GM12878 (cell line): ENCODE measurements around the gene UCN2. TPM values are rescaled to one million over a fixed set of nuclear protein-coding genes. Genes with fewer than 3 reads are reported as not detected.

Experiments
- CBX5 ChIP-seq: sonication (generic); IDR thresholded peaks from 2 replicates; pipeline ENCODE4 v1.6.1; 2016; ENCODE audit warnings: low read depth, moderate library complexity, mild to moderate bottlenecking, inconsistent platforms
- HDAC2 ChIP-seq: fragments of 200-600 bp; sonication (generic); IDR thresholded peaks from 2 replicates; pipeline ENCODE4 v1.6.1; 2017
- HDGF ChIP-seq: fragments of 450-650 bp; IDR thresholded peaks from 2 replicates; pipeline ENCODE4 v1.6.1; 2016; ENCODE audit warnings: antibody characterized with exemption
- IRF4 ChIP-seq: IDR thresholded peaks from 2 replicates; pipeline ENCODE4 v1.6.1; 2011; ENCODE audit warnings: low read depth, low read length
- MEF2A ChIP-seq: IDR thresholded peaks from 2 replicates; pipeline ENCODE4 v1.6.1; 2011; ENCODE audit warnings: low read depth, mild to moderate bottlenecking, low read length, moderate library complexity; ENCODE audit not compliant: insufficient read depth
- MYB ChIP-seq: fragments of 150-350 bp; IDR thresholded peaks from 2 replicates; pipeline ENCODE4 v1.6.1; 2014; ENCODE audit warnings: mild to moderate bottlenecking, low read depth, low read length, borderline replicate concordance
- PBX3 ChIP-seq: IDR thresholded peaks from 2 replicates; pipeline ENCODE4 v1.6.1; 2011; ENCODE audit warnings: mild to moderate bottlenecking, low read depth, low read length, moderate library complexity; ENCODE audit not compliant: insufficient replicate concordance
- POU2F2 ChIP-seq: IDR thresholded peaks from 3 replicates; pipeline ENCODE4 v1.6.1; 2011; ENCODE audit warnings: low read depth, mild to moderate bottlenecking, low read length, borderline replicate concordance
- PRDM15 ChIP-seq: fragments of 450-650 bp; formaldehyde crosslinking; IDR thresholded peaks from 2 replicates; pipeline ENCODE4 v1.4.0; 2020; ENCODE audit warnings: mild to moderate bottlenecking, moderate library complexity
- SIX5 ChIP-seq: IDR thresholded peaks from 2 replicates; pipeline ENCODE4 v1.6.1; 2011; ENCODE audit warnings: mild to moderate bottlenecking, low read depth, low read length, moderate library complexity; ENCODE audit not compliant: severe bottlenecking
- SUPT20H ChIP-seq: IDR thresholded peaks from 2 replicates; pipeline ENCODE4 v1.6.1; 2011; ENCODE audit warnings: low read depth, mild to moderate bottlenecking, low read length, moderate library complexity, borderline replicate concordance; ENCODE audit not compliant: control insufficient read depth
- YY1 ChIP-seq: IDR thresholded peaks from 2 replicates; pipeline ENCODE4 v1.6.1; 2011; ENCODE audit warnings: low read depth, mild to moderate bottlenecking, low read length
- ZBTB4 ChIP-seq: fragments of 450-650 bp; formaldehyde crosslinking; IDR thresholded peaks from 2 replicates; pipeline ENCODE4 v1.4.0; 2022; ENCODE audit warnings: mild to moderate bottlenecking, moderate library complexity
- ZNF207 ChIP-seq: fragments of 450-650 bp; IDR thresholded peaks from 2 replicates; pipeline ENCODE4 v1.6.1; 2014; ENCODE audit warnings: antibody characterized with exemption, mild to moderate bottlenecking, borderline replicate concordance
- polyA plus RNA-seq, 11 experiments: library from polyadenylated mRNA; depleted of rRNA in 4 of 11; unstranded in 6 of 11; stranded (reverse) in 5 of 11; fragments of >200 nt; fragmentation: Nextera tagmentation in 4 of 11; fragmentation: Illumina TruSeq in 1 of 11; extraction: Ambion mirVana in 4 of 11; extraction: Trizol in 1 of 11; gene quantifications; 1 replicate in 1 of 11; 2 replicates in 10 of 11; pipeline versions ENCODE4 v1.2.1 to v1.2.3, GENCODE V29; 2011 to 2016; ENCODE audit warnings: inconsistent platforms in 2 of 11, missing spikeins in 2 of 11, low read depth in 1 of 11
- total RNA-seq, 4 experiments: library from RNA; depleted of rRNA in 3 of 4; stranded (reverse); fragments of >200 nt in 3 of 4; fragmentation: Illumina TruSeq in 1 of 4; extraction: Trizol in 1 of 4; gene quantifications; 2 replicates each; pipeline versions ENCODE4 v1.2.1 to v1.2.3, GENCODE V29; 2013 to 2021
- TF ChIP-seq, protein P1 (sequence below): fragments of 450-650 bp; IDR thresholded peaks from 2 replicates; pipeline ENCODE4 v1.6.1; 2016; ENCODE audit warnings: mild to moderate bottlenecking
- TF ChIP-seq, protein P2 (sequence below): IDR thresholded peaks from 2 replicates; pipeline ENCODE4 v1.6.1; 2011; ENCODE audit warnings: low read depth, mild to moderate bottlenecking, low read length, moderate library complexity, borderline replicate concordance; ENCODE audit errors: extremely low read depth
- TF ChIP-seq, protein P3 (sequence below): IDR thresholded peaks from 2 replicates; pipeline ENCODE4 v1.6.1; 2012; ENCODE audit warnings: low read depth, low read length, improper control_type of control experiment

The UCN2 gene
- total and polyA plus RNA-seq, 10 of the 15 experiments (the other 5 are each of a cell fraction or from before 2014, with no cell fraction given): 0.05 TPM; not detected in 9

DNA sequence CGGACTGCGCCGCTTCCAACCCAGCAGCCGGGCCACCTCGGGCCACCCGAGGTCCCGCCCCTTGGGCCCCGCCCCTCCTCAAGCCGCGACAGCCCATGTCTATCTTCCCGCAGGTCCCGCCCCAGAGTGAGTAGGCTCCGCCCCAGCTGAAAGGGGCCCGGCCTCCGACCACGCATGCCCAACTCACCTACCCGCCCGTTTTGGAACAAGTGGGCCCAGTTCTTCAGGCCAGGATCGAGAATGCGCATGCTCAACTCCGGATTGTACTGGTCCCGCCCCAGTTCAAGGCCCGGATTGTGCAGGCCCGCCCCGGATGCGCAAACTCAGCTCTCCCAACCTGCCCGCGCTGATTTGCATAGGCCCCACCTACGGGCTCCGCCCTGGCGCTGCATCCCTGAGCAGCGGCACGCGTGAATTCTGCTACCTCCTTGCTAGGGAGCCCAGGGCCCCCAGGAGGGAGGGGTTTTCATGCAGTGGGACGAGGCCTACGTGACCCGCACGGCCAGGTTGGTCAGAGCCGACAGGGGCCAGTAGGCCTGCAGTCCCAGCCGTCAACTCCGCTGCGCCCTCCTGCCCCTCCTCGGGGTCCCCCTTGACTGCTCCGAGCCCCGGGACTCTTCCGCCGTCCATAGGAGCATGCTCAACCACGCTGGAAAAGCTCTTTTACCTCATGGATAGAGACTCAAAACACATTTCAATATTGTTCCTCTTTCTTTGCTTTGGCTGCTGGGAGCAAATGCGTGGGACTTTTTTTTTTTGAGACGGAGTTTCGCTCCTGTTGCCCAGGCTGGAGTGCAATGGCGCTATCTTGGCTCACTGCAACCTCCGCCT, 6.6 kb downstream of the UCN2 start, which contains the start of gene PFKFB4 (continued):
- TF ChIP-seq ZNF207 (0 out of 2 replicates have a peak, but pooled peaks have one; percentile 43), YY1 (0 out of 2 replicates have a peak, but pooled peaks have one; percentile 2), CBX5 (no peak), PRDM15 (CRISPR knock-in tag) (no peak), PBX3 (peak; percentile 88), HDGF (peak; percentile 88), HDAC2 (peak; percentile 37; the same call in 1 of the 2 replicates), POU2F2 (peak; percentile 97; the same call in 2 of the 3 replicates), SUPT20H (no peak), SIX5 (no peak), IRF4 (no peak), ZBTB4 (CRISPR knock-in tag) (no peak), MEF2A (no peak), MYB (0 out of 2 replicates have a peak, but pooled peaks have one; percentile 18)
- TF ChIP-seq, protein P1, sequence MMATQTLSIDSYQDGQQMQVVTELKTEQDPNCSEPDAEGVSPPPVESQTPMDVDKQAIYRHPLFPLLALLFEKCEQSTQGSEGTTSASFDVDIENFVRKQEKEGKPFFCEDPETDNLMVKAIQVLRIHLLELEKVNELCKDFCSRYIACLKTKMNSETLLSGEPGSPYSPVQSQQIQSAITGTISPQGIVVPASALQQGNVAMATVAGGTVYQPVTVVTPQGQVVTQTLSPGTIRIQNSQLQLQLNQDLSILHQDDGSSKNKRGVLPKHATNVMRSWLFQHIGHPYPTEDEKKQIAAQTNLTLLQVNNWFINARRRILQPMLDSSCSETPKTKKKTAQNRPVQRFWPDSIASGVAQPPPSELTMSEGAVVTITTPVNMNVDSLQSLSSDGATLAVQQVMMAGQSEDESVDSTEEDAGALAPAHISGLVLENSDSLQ: peak; percentile 97
- TF ChIP-seq, protein P2, sequence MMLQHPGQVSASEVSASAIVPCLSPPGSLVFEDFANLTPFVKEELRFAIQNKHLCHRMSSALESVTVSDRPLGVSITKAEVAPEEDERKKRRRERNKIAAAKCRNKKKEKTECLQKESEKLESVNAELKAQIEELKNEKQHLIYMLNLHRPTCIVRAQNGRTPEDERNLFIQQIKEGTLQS: no peak
- TF ChIP-seq, protein P3, sequence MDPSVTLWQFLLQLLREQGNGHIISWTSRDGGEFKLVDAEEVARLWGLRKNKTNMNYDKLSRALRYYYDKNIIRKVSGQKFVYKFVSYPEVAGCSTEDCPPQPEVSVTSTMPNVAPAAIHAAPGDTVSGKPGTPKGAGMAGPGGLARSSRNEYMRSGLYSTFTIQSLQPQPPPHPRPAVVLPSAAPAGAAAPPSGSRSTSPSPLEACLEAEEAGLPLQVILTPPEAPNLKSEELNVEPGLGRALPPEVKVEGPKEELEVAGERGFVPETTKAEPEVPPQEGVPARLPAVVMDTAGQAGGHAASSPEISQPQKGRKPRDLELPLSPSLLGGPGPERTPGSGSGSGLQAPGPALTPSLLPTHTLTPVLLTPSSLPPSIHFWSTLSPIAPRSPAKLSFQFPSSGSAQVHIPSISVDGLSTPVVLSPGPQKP: 0 out of 2 replicates have a peak, but pooled peaks have one; percentile 58
